H1 (cell line): ENCODE results near the gene SSNA1. TPM values are rescaled to one million over a fixed set of nuclear protein-coding genes. Genes with fewer than 3 reads are reported as not detected.

Experiments
- BRCA1 ChIP-seq: IDR thresholded peaks from 2 replicates; pipeline ENCODE4 v1.6.1; 2012; ENCODE audit warnings: low read depth, low read length, improper control_type of control experiment
- GABPA ChIP-seq: IDR thresholded peaks from 2 replicates; pipeline ENCODE4 v1.6.1; 2011; ENCODE audit warnings: mild to moderate bottlenecking, low read length, moderate library complexity, borderline replicate concordance; ENCODE audit not compliant: insufficient read depth
- HDAC2 ChIP-seq, 2 experiments: fragments of 300-600 bp in 1 of 2; sonication (generic) in 1 of 2; IDR thresholded peaks; 2 replicates each; pipeline ENCODE4 v1.6.1; 2011 to 2012; ENCODE audit warnings: low read depth in 2 of 2, low read length in 2 of 2, mild to moderate bottlenecking in 2 of 2, moderate library complexity in 2 of 2, borderline replicate concordance in 1 of 2, inconsistent platforms in 1 of 2
- HDAC6 ChIP-seq: IDR thresholded peaks from one replicate; pipeline ENCODE4 v1.7.1; 2012; ENCODE audit warnings: low read depth, mild to moderate bottlenecking, inconsistent platforms, low read length, moderate library complexity
- PHF8 ChIP-seq: fragments of 200-600 bp; sonication (generic); conservative IDR thresholded peaks from 2 replicates; pipeline ENCODE4 v1.7.1; 2012; ENCODE audit warnings: low read depth, mild to moderate bottlenecking, inconsistent platforms, low read length, moderate library complexity
- polyA plus RNA-seq, 7 experiments: library from polyadenylated mRNA; depleted of rRNA in 3 of 7; stranded (reverse) in 5 of 7; unstranded in 2 of 7; fragments of >200 nt in 5 of 7; fragments of 200-250 nt in 2 of 7; gene quantifications; 1 replicate in 5 of 7; 2 replicates in 1 of 7; 4 replicates in 1 of 7; pipeline versions ENCODE4 v1.2.1 to v1.2.3, GENCODE V29; 2011 to 2013; ENCODE audit warnings: missing spikeins in 2 of 7, mixed read lengths in 2 of 7
- total RNA-seq: library from RNA; stranded (reverse); fragmentation: NEBNext Ultra II Directional; extraction: Animal tissue kit (Norgen Biotek cat#: 25700); gene quantifications from 2 replicates; pipeline ENCODE4 v1.2.1, GENCODE V29; 2021

The SSNA1 gene
- total and polyA plus RNA-seq, 2 of the 8 experiments (the other 6 are each of a cell fraction or from before 2014, with no cell fraction given) = 87.3 to 157 TPM

- TF ChIP-seq HDAC2 (IDR thresholded peaks at IDR 0.05; ENCODE audit: borderline replicate concordance in 1 of 2, low read depth in 2 of 2, low read length in 2 of 2) (no peak), HDAC6 (no peak), PHF8 (peak; percentile 95), GABPA (no peak), BRCA1 (no peak)
These were observed 388 bp upstream of the SSNA1 start (continued) for GRCh38 chr9:137188086-137188489.
